HG03097 (cell line): ENCODE results near the gene FAM184B.

ENCODE experiments used
- ATAC-seq: cut with Tn5 transposase; IDR thresholded peaks from one replicate; pipeline ENCODE4 v1.9.1; 2021; ENCODE audit not compliant: unreplicated experiment, low FRiP score

The FAM184B gene

GRCh38 chr4:17647176-17647806 is 134.1 kb downstream of the FAM184B start:
- ATAC-seq: no peak

- no peak for ATAC-seq
These were observed 134.7 kb downstream of the FAM184B start for GRCh38 chr4:17646693-17647092.

- ATAC-seq: no peak
These were observed 139.0 kb downstream of the FAM184B start for GRCh38 chr4:17642398-17642783.

DNA sequence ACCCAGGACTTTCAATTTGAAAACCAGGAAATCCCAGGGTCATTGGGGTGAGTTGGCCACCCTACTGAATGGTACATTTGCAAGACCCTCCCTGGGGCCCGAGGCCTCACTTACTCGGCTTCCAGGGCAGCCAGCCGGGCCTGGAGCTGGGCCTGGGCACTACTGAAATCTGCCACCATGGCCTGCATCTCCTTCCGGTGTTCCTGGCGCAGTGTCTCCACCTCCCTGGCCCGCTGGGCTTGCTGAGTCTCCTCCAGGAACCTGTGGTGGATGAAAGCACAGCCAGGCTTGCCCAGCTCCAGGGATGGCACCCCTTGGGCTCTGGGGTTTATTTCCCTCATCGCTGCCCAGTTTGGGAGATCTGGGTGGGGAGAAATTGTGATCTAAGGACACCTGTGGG is 142.3 kb downstream of the FAM184B start:
- no peak for ATAC-seq

GRCh38 chr4:17636696-17637622 is 144.5 kb downstream of the FAM184B start:
- peak; percentile 78 for ATAC-seq

- ATAC-seq: no peak
These were observed 145.1 kb downstream of the FAM184B start for GRCh38 chr4:17636341-17636695.

DNA sequence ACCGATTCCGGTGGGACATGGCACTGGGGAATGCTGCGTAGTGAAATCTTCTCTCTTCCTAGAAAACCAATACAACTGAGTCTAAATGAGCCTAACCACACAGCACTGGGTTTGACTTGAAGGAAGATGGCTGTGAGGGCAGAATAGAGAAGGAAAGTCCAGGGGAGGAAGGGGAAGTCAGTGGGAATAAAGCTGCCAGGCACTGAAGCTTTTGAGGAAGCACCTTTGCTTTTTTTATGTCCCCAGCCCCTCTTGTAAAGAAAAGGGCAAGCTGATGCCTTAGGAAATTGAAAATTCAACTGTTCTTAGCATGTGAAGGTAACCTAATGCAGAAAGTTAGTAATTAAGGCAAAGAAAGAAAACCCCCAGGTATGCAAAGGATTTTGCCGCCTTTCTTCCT is 146.4 kb downstream of the FAM184B start:
- no peak for ATAC-seq

DNA sequence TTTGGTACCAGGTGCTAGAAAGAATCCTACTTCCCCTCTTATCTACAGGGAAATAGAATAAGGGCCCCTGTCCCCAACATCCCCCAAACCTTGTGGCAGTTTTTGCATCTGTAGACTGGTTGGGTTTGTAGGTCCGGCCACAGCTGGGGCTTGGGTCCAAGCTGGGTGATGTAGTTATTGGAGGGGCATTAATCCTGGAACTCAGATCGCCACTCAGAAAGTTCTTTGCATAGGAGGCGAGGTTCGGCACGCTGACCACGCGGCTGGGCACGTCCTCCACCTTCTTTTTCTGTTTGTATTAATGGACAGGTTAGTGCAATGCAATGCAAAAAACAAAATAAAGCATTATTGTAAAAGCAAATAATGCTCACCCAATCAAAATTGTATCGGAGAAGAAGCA is 147.8 kb downstream of the FAM184B start:
- ATAC-seq: no peak

DNA sequence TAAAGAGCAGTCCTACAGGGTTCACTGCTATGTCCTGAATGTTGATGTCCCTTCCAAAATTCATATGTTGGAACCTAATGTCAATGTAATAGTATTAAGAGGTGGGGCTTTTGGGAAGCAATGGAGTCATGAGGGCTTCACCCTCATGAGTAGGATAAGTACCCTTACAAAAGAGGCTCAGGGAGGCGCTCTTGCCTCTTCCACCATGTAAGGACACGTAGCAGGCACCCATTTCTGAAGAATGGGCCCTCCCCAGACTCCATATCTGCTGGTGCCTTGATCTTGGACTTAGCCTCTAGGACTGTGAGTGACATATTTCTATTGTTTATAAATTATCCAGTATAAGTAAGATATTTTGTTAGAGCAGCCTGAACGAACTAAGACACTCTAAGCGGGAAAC is 151.2 kb downstream of the FAM184B start:
- no peak for ATAC-seq

DNA sequence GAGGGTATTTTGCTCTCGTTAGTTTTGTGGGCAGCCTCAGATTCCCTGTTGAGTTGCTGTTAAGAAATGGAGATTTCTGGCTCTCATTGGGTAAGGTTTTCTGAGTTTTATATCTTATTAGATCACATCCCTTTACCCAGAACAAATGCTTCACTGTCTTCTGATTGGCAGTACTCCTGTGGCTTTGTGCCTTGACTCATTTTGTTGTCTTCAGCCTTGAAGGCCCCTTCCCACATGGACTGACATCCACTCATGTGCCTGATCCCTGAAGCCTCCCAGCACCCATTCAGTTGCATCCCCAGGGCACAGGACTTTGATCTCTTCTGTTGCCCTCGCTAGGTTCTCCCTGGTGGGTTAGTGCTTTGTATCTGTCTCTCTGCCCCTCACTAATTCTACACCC is 156.6 kb downstream of the FAM184B start:
- no peak for ATAC-seq

- ATAC-seq: no peak
These were observed 157.9 kb downstream of the FAM184B start for GRCh38 chr4:17623451-17624001.

- no peak for ATAC-seq
These were observed 161.9 kb downstream of the FAM184B start for GRCh38 chr4:17619416-17620105.

DNA sequence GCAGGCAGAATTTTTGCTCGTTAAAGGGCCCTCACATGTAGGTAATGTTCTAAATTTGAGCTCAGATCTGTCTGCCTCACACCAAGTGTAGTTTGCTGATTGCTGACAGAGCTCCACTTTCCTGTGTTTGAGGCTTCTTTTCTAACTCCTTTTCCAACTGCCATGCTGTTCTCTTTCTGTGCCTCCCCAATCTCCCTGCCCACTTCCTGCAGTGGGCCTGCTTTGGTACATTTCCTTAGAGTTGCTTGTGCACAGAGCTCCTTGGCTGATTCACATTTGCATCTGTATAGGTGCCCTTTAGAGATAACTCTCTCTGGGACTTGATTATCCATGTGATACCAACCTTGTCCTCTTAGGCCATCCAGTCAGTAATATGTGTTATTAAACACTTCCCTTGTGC is 162.5 kb downstream of the FAM184B start:
- ATAC-seq: no peak

GRCh38 chr4:17616283-17616682 is 165.1 kb downstream of the FAM184B start:
- no peak for ATAC-seq

GRCh38 chr4:17614416-17615299 is 166.8 kb downstream of the FAM184B start, which contains the start of gene MED28:
MED28 (plus strand) TSS chr4:17614641; CDS start chr4:17614655, 14 bp downstream.
- ATAC-seq: peak; percentile 86

DNA sequence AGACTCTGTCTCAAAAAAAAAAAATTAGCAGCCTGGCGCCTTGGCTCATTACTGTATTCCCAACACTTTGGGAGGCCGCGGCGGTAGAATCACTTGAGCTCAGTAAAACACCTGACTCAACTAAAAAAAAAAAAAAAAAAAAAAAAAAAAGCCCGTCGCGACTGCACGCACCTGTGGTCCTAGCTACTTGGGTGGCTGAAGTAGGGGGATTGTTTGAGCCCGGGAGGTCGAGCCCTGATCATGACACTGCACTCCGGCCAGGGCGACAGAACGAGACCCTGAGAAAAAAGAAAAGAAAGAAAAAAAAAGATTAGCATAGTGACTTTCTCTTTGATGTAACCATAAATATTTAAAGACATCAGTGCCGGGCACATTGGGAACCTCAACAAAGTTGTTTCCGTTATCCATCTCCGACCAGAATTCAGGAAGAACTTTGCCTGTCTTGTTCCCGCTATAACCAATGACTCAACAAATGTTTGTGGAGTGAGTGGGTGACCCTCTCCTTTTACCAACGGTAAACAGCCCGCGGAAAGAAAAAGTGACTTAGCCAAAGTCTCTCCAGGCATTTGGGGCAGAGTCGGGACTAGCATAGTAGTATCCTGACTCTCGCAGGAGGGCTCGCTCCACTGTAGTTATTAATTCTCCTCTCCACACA is 167.5 kb downstream of the FAM184B start:
- peak; percentile 36 for ATAC-seq

- ATAC-seq: no peak
These were observed 176.2 kb downstream of the FAM184B start for GRCh38 chr4:17605236-17605635.

DNA sequence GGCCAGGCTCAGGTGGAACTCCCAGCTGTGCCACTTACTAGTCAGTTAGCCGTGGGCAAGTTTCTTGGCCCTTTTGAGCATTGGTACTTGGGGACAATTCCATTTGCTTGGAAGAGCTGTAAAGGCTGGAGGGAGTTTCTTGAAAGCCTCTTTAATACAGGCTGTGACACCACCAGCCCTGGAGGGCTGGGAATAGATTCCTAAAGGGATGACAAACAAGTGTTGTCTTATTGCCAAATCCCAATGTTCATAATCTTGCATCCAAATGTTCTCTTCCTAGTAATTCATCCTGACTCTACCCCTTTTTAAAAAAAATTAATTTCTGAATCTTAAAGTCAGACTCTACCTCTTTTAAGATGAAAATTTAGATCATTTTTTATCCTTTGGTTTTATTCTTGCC is 181.6 kb downstream of the FAM184B start:
- no peak for ATAC-seq

- ATAC-seq: no peak
These were observed 183.9 kb downstream of the FAM184B start for GRCh38 chr4:17597517-17597916.
